ENCODE results near the gene FSTL5. TPM values are rescaled to one million over a fixed set of nuclear protein-coding genes. Genes with fewer than 3 reads are reported as not detected.

Gene FSTL5
- total and polyA plus RNA-seq, 2 donors (not counting 3 experiments of a cell fraction or from before 2014, with no cell fraction given), result 1.3 to 1.9 TPM

- no TSS peak for BruUV-seq (replicated peaks)
- no peak for FAIRE-seq
- Histone ChIP-seq H4K20me1 (replicated peaks; ENCODE audit: control insufficient read depth, extremely low read depth, insufficient read depth, low read length) (no peaks in the 10 kb centered on the region), H3K4me1 (ENCODE audit: control insufficient read depth, extremely low read depth, insufficient read depth, low read length) (no peaks in the 10 kb centered on the region), H2AFZ (ENCODE audit: low read depth, low read length) (no peak overlapping the region), H3K36me3 (ENCODE audit: control insufficient read depth in 2 of 2, extremely low read depth in 1 of 2, insufficient read depth in 2 of 2, low read length in 2 of 2) (no peaks in the 10 kb centered on the region), H3K4me3 (replicated peaks in 1 of 3; ENCODE audit: insufficient read depth in 1 of 3, low read depth in 1 of 3, low read length in 3 of 3) (no peak overlapping the region), H3K79me2 (ENCODE audit: control insufficient read depth, insufficient read depth, low read length) (no peaks in the 10 kb centered on the region), H3K9me1 (replicated peaks; ENCODE audit: control insufficient read depth, extremely low read depth, insufficient read depth, low read length) (no peaks in the 10 kb centered on the region), H3K9me3 (replicated peaks; ENCODE audit: control insufficient read depth, insufficient read depth, low read length) (no peaks in the 10 kb centered on the region), H3K27me3 (ENCODE audit: control insufficient read depth in 2 of 2, insufficient read depth in 2 of 2, low read length in 2 of 2) (peaks cover 0 to 1% of the 10 kb centered on the region in 2 experiments), H3K27ac (ENCODE audit: insufficient read depth, low read depth, low read length) (no peak overlapping the region), H3K9ac (replicated peaks; ENCODE audit: extremely low read depth, insufficient read depth, low read length) (no peak overlapping the region), H3K4me2 (ENCODE audit: insufficient read depth, low read length) (no peak overlapping the region)
- DNase-seq (ENCODE audit: low read depth, low spot score), result peak; percentile 7
- TF ChIP-seq, protein P1, sequence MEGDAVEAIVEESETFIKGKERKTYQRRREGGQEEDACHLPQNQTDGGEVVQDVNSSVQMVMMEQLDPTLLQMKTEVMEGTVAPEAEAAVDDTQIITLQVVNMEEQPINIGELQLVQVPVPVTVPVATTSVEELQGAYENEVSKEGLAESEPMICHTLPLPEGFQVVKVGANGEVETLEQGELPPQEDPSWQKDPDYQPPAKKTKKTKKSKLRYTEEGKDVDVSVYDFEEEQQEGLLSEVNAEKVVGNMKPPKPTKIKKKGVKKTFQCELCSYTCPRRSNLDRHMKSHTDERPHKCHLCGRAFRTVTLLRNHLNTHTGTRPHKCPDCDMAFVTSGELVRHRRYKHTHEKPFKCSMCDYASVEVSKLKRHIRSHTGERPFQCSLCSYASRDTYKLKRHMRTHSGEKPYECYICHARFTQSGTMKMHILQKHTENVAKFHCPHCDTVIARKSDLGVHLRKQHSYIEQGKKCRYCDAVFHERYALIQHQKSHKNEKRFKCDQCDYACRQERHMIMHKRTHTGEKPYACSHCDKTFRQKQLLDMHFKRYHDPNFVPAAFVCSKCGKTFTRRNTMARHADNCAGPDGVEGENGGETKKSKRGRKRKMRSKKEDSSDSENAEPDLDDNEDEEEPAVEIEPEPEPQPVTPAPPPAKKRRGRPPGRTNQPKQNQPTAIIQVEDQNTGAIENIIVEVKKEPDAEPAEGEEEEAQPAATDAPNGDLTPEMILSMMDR (IDR thresholded peaks at IDR 0.05; ENCODE audit: extremely low read depth in 1 of 2, insufficient read depth in 1 of 2, low read depth in 1 of 2, low read length in 2 of 2), result peak in 1 of 2 donors; percentile 1
- TF ChIP-seq MYC (IDR thresholded peaks at IDR 0.05; ENCODE audit: low read depth, low read length), result no peak
- intact Hi-C loops (cut with micrococcal nuclease), result loop anchor here (1.0 kb wide), 1 partner anchor 567 kb away; no protein-coding TSS in a partner anchor
- CTCF ChIA-PET, result no interaction called here
- dilution Hi-C loops (cut with MboI; ENCODE audit: extremely low pct_ligation_motif_present, low sequenced_read_pairs), result no loop called here
- POLR2A ChIA-PET, result no interaction called here
Measured at GRCh38 chr4:162131256-162131655, 32.5 kb downstream of the FSTL5 start.

GRCh38 chr4:162126729-162127128 is 37.1 kb downstream of the FSTL5 start:
- H4K20me1 ChIP-seq (replicated peaks; ENCODE audit: control insufficient read depth, extremely low read depth, insufficient read depth, low read length), result no peaks in the 10 kb centered on the region
- H3K9ac ChIP-seq (replicated peaks; ENCODE audit: extremely low read depth, insufficient read depth, low read length), result no peak overlapping the region
- H3K79me2 ChIP-seq (ENCODE audit: control insufficient read depth, insufficient read depth, low read length), result no peaks in the 10 kb centered on the region
- POLR2A ChIA-PET, result no interaction called here
- CTCF ChIA-PET, result no interaction called here
- no peaks in the 10 kb centered on the region for H3K9me3 ChIP-seq (replicated peaks; ENCODE audit: control insufficient read depth, insufficient read depth, low read length)
- H3K36me3 ChIP-seq (ENCODE audit: control insufficient read depth in 2 of 2, extremely low read depth in 1 of 2, insufficient read depth in 2 of 2, low read length in 2 of 2), result no peaks in the 10 kb centered on the region
- dilution Hi-C loops (cut with MboI; ENCODE audit: extremely low pct_ligation_motif_present, low sequenced_read_pairs) (no loop called here), intact Hi-C loops (cut with micrococcal nuclease) (no loop called here)
- FAIRE-seq (no peak), DNase-seq (ENCODE audit: low read depth, low spot score) (no peak)
- H3K4me1 ChIP-seq (ENCODE audit: control insufficient read depth, extremely low read depth, insufficient read depth, low read length), result no peaks in the 10 kb centered on the region
- BruUV-seq (replicated peaks), result no TSS peak
- no peaks in the 10 kb centered on the region for H3K27me3 ChIP-seq (ENCODE audit: control insufficient read depth in 2 of 2, insufficient read depth in 2 of 2, low read length in 2 of 2)
- no peaks in the 10 kb centered on the region for H3K9me1 ChIP-seq (replicated peaks; ENCODE audit: control insufficient read depth, extremely low read depth, insufficient read depth, low read length)
- no peak overlapping the region for H3K4me3 ChIP-seq (replicated peaks in 1 of 3; ENCODE audit: insufficient read depth in 1 of 3, low read depth in 1 of 3, low read length in 3 of 3)
- TF ChIP-seq, protein P2, sequence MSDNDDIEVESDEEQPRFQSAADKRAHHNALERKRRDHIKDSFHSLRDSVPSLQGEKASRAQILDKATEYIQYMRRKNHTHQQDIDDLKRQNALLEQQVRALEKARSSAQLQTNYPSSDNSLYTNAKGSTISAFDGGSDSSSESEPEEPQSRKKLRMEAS (IDR thresholded peaks at IDR 0.05; ENCODE audit: insufficient read depth, insufficient read length), result no peak
- TF ChIP-seq POLR2AphosphoS5 (IDR thresholded peaks at IDR 0.05; ENCODE audit: insufficient read depth, low read depth, low read length), result no peak
- no peak for TF ChIP-seq GATA2 (IDR thresholded peaks at IDR 0.05; ENCODE audit: insufficient read depth, insufficient read length, low read depth, low read length)
- no peak for TF ChIP-seq EZH2 (IDR thresholded peaks at IDR 0.05; ENCODE audit: borderline replicate concordance, low read depth, low read length, severe bottlenecking)
- no peak for TF ChIP-seq POLR2A (IDR thresholded peaks at IDR 0.05; ENCODE audit: low read depth, low read length)
- no peak for TF ChIP-seq JUN (IDR thresholded peaks at IDR 0.05; ENCODE audit: borderline replicate concordance, insufficient read depth, insufficient read length, low read depth)
- TF ChIP-seq MYC (IDR thresholded peaks at IDR 0.05; ENCODE audit: low read depth, low read length), result no peak
- TF ChIP-seq, protein P1 (IDR thresholded peaks at IDR 0.05; ENCODE audit: extremely low read depth in 1 of 2, insufficient read depth in 1 of 2, low read depth in 1 of 2, low read length in 2 of 2), result no peak
- no peak for TF ChIP-seq FOS (IDR thresholded peaks at IDR 0.05; ENCODE audit: borderline replicate concordance, insufficient read depth, low read length)
- H3K4me2 ChIP-seq (ENCODE audit: insufficient read depth, low read length), result no peak overlapping the region
- H3K27ac ChIP-seq (ENCODE audit: insufficient read depth, low read depth, low read length), result no peak overlapping the region
- H2AFZ ChIP-seq (ENCODE audit: low read depth, low read length), result no peak overlapping the region

Measured in endothelial cell of umbilical vein (primary cell).